GM23338 (cell line): Measurements from ENCODE around the gene SART3. TPM values are rescaled to one million over a fixed set of nuclear protein-coding genes. Genes with fewer than 3 reads are reported as not detected.

Source experiments
- ATAC-seq: fragments of 200-7000 bp; cut with Tn5 transposase; 3 replicates; pipeline ENCODE4 v1.9.1; 2020
- DNase-seq: peaks from one replicate; pipeline ENCODE4 v3.0.0-alpha.2; 2015; ENCODE audit warnings: low spot score
- H2AFZ ChIP-seq: fragments of 200-600 bp; sonication (generic); 2 replicates; pipeline ENCODE4 v1.8.0; 2016; ENCODE audit warnings: antibody characterized with exemption, mild to moderate bottlenecking, moderate library complexity
- H3F3A ChIP-seq: fragments of 200-600 bp; sonication (generic); replicated peaks from 2 replicates; pipeline ENCODE4 v1.8.0; 2017; ENCODE audit warnings: antibody characterized with exemption, mixed run types, low read depth
- H3K27ac ChIP-seq: fragments of 200-600 bp; sonication (generic); 2 replicates; pipeline ENCODE4 v1.6.1; 2016; ENCODE audit warnings: low read depth
- H3K27me3 ChIP-seq: fragments of 200-600 bp; sonication (generic); 2 replicates; pipeline ENCODE4 v1.8.0; 2016; ENCODE audit warnings: mild to moderate bottlenecking, mixed run types, moderate library complexity; ENCODE audit not compliant: insufficient read depth
- H3K36me3 ChIP-seq: fragments of 200-600 bp; sonication (generic); 2 replicates; pipeline ENCODE4 v1.8.0; 2016; ENCODE audit warnings: mild to moderate bottlenecking; ENCODE audit not compliant: insufficient read depth
- H3K4me1 ChIP-seq: fragments of 200-600 bp; sonication (generic); 2 replicates; pipeline ENCODE4 v1.8.0; 2016; ENCODE audit warnings: mild to moderate bottlenecking, moderate library complexity; ENCODE audit not compliant: insufficient read depth
- H3K4me2 ChIP-seq: fragments of 200-600 bp; sonication (generic); 2 replicates; pipeline ENCODE4 v1.7.1; 2017; ENCODE audit warnings: mixed run types
- H3K4me3 ChIP-seq: fragments of 200-600 bp; sonication (generic); 2 replicates; pipeline ENCODE4 v1.6.1; 2016; ENCODE audit warnings: mixed run types
- H3K79me2 ChIP-seq: fragments of 200-600 bp; sonication (generic); replicated peaks from 2 replicates; pipeline ENCODE4 v1.8.0; 2017; ENCODE audit warnings: mild to moderate bottlenecking; ENCODE audit not compliant: insufficient read depth
- H3K9me2 ChIP-seq: fragments of 200-600 bp; sonication (generic); 2 replicates; pipeline ENCODE4 v1.8.0; 2017; ENCODE audit not compliant: insufficient read depth
- H4K20me1 ChIP-seq: fragments of 200-600 bp; sonication (generic); replicated peaks from 2 replicates; pipeline ENCODE4 v1.8.0; 2017; ENCODE audit warnings: mild to moderate bottlenecking; ENCODE audit not compliant: insufficient read depth
- H3K27ac Mint-ChIP-seq: 2 replicates; pipeline ENCODE4 v1.8.0; 2020; ENCODE audit warnings: inconsistent platforms, mild to moderate bottlenecking, moderate library complexity, mixed read lengths
- H3K27me3 Mint-ChIP-seq: 3 replicates; pipeline ENCODE4 v1.8.0; 2022; ENCODE audit warnings: low read depth, mild to moderate bottlenecking, moderate library complexity, mixed read lengths, inconsistent platforms; ENCODE audit not compliant: insufficient read depth, poor library complexity
- H3K36me3 Mint-ChIP-seq: 3 replicates; pipeline ENCODE4 v1.8.0; 2021; ENCODE audit warnings: low read depth, mild to moderate bottlenecking, inconsistent platforms, moderate library complexity, mixed read lengths
- H3K4me1 Mint-ChIP-seq: 3 replicates; pipeline ENCODE4 v1.8.0; 2020; ENCODE audit warnings: mild to moderate bottlenecking, inconsistent platforms, mixed read lengths
- H3K4me3 Mint-ChIP-seq: 3 replicates; pipeline ENCODE4 v1.8.0; 2021; ENCODE audit warnings: moderate library complexity, mild to moderate bottlenecking, inconsistent platforms, mixed read lengths
- H3K9me3 Mint-ChIP-seq: 3 replicates; pipeline ENCODE4 v1.8.0; 2020; ENCODE audit warnings: moderate library complexity, mild to moderate bottlenecking, inconsistent platforms, mixed read lengths
- CREB1 ChIP-seq: fragments of 250-450 bp; sonication (Bioruptor Pico); IDR thresholded peaks from 2 replicates; pipeline ENCODE4 v1.5.0; 2020; ENCODE audit warnings: low read depth, mild to moderate bottlenecking, moderate library complexity
- CTCF ChIP-seq, 2 experiments: fragments of 200-600 bp in 1 of 2; sonication (generic) in 1 of 2; conservative IDR thresholded peaks; 2 replicates each; pipeline versions ENCODE4 v1.5.1 to v1.6.1; 2016 to 2017; ENCODE audit warnings: antibody characterized with exemption in 2 of 2, low read depth in 2 of 2, mild to moderate bottlenecking in 2 of 2, moderate library complexity in 1 of 2
- EZH2 ChIP-seq: fragments of 200-600 bp; sonication (generic); IDR thresholded peaks from one replicate; pipeline ENCODE4 v1.8.0; 2017; ENCODE audit warnings: antibody characterized with exemption, mild to moderate bottlenecking, low read depth; ENCODE audit not compliant: unreplicated experiment
- EZH2phosphoT487 ChIP-seq: fragments of 200-600 bp; sonication (generic); IDR thresholded peaks from one replicate; pipeline ENCODE4 v1.8.1; 2018; ENCODE audit warnings: antibody characterized with exemption; ENCODE audit not compliant: unreplicated experiment
- JUNB ChIP-seq: IDR thresholded peaks from one replicate; pipeline ENCODE4 v1.6.1; 2016; ENCODE audit warnings: antibody characterized with exemption; ENCODE audit not compliant: unreplicated experiment
- NANOG ChIP-seq: IDR thresholded peaks from 2 replicates; pipeline ENCODE4 v1.6.1; 2016; ENCODE audit warnings: antibody characterized with exemption, borderline replicate concordance
- POLR2AphosphoS5 ChIP-seq: IDR thresholded peaks from 2 replicates; pipeline ENCODE4 v1.6.1; 2016; ENCODE audit warnings: antibody characterized with exemption, low read depth
- STAT1 ChIP-seq: IDR thresholded peaks from one replicate; pipeline ENCODE4 v1.6.1; 2016; ENCODE audit warnings: antibody characterized with exemption; ENCODE audit not compliant: unreplicated experiment
- ZNF114 ChIP-seq: fragments of 250-450 bp; sonication (Bioruptor Pico); IDR thresholded peaks from 2 replicates; pipeline ENCODE4 v1.5.0; 2020; ENCODE audit warnings: mild to moderate bottlenecking, moderate library complexity
- ZNF331 ChIP-seq: fragments of 250-450 bp; sonication (Bioruptor Pico); IDR thresholded peaks from 2 replicates; pipeline ENCODE4 v1.5.0; 2020; ENCODE audit warnings: low read depth, mild to moderate bottlenecking, moderate library complexity
- ZNF462 ChIP-seq: fragments of 250-450 bp; sonication (Bioruptor Pico); IDR thresholded peaks from 2 replicates; pipeline ENCODE4 v1.5.0; 2020; ENCODE audit warnings: mild to moderate bottlenecking, moderate library complexity
- polyA plus RNA-seq: library from polyadenylated mRNA; unstranded; fragments of >200 nt; fragmentation: Nextera tagmentation; extraction: Ambion mirVana; gene quantifications from 2 replicates; pipeline ENCODE4 v1.2.1, GENCODE V29; 2016
- total RNA-seq: library from RNA; depleted of rRNA; stranded (reverse); fragments of >200 nt; shearing (Covaris generic); gene quantifications from 2 replicates; pipeline ENCODE4 v1.2.3, GENCODE V29; 2014
- TF ChIP-seq, protein P1 (sequence below): IDR thresholded peaks from 2 replicates; pipeline ENCODE4 v1.6.1; 2016; ENCODE audit warnings: antibody characterized with exemption
- TF ChIP-seq, protein P2 (sequence below): IDR thresholded peaks from one replicate; pipeline ENCODE4 v1.6.1; 2018; ENCODE audit warnings: antibody characterized with exemption; ENCODE audit not compliant: unreplicated experiment

The SART3 gene
- total and polyA plus RNA-seq, 2 experiments from 2014 or later, result 49.8 to 112 TPM

GRCh38 chr12:108527166-108527496 is 33.8 kb downstream of the SART3 start:
- no peak for DNase-seq
- Mint-ChIP-seq H3K27ac (peak overlapping the region; percentile 49), H3K9me3 (no peaks in the 10 kb centered on the region), H3K4me1 (no peaks in the 10 kb centered on the region), H3K36me3 (peaks cover 99% of the 10 kb centered on the region), H3K27me3 (peaks cover 2% of the 10 kb centered on the region), H3K4me3 (no peak overlapping the region)
- H3K36me3 ChIP-seq, result peaks cover 83% of the 10 kb centered on the region
- no peak overlapping the region for H3K4me3 ChIP-seq
- no peaks in the 10 kb centered on the region for H3F3A ChIP-seq
- TF ChIP-seq JUNB (no peak), ZNF462 (no peak), CREB1 (no peak), POLR2AphosphoS5 (no peak), CTCF (conservative IDR thresholded peaks at IDR 0.05; ENCODE audit: low read depth in 2 of 2) (no peak), ZNF114 (no peak), ZNF331 (CRISPR knock-in tag) (no peak), EZH2 (no peak), NANOG (no peak), EZH2phosphoT487 (no peak), STAT1 (no peak)
- TF ChIP-seq, protein P1, sequence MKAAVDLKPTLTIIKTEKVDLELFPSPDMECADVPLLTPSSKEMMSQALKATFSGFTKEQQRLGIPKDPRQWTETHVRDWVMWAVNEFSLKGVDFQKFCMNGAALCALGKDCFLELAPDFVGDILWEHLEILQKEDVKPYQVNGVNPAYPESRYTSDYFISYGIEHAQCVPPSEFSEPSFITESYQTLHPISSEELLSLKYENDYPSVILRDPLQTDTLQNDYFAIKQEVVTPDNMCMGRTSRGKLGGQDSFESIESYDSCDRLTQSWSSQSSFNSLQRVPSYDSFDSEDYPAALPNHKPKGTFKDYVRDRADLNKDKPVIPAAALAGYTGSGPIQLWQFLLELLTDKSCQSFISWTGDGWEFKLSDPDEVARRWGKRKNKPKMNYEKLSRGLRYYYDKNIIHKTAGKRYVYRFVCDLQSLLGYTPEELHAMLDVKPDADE, result no peak
- TF ChIP-seq, protein P2, sequence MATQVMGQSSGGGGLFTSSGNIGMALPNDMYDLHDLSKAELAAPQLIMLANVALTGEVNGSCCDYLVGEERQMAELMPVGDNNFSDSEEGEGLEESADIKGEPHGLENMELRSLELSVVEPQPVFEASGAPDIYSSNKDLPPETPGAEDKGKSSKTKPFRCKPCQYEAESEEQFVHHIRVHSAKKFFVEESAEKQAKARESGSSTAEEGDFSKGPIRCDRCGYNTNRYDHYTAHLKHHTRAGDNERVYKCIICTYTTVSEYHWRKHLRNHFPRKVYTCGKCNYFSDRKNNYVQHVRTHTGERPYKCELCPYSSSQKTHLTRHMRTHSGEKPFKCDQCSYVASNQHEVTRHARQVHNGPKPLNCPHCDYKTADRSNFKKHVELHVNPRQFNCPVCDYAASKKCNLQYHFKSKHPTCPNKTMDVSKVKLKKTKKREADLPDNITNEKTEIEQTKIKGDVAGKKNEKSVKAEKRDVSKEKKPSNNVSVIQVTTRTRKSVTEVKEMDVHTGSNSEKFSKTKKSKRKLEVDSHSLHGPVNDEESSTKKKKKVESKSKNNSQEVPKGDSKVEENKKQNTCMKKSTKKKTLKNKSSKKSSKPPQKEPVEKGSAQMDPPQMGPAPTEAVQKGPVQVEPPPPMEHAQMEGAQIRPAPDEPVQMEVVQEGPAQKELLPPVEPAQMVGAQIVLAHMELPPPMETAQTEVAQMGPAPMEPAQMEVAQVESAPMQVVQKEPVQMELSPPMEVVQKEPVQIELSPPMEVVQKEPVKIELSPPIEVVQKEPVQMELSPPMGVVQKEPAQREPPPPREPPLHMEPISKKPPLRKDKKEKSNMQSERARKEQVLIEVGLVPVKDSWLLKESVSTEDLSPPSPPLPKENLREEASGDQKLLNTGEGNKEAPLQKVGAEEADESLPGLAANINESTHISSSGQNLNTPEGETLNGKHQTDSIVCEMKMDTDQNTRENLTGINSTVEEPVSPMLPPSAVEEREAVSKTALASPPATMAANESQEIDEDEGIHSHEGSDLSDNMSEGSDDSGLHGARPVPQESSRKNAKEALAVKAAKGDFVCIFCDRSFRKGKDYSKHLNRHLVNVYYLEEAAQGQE, result no peak
- H4K20me1 ChIP-seq, result peaks cover 16% of the 10 kb centered on the region
- H3K4me1 ChIP-seq, result no peaks in the 10 kb centered on the region
- no peaks in the 10 kb centered on the region for H3K27me3 ChIP-seq
- H2AFZ ChIP-seq, result no peak overlapping the region
- no peaks in the 10 kb centered on the region for H3K9me2 ChIP-seq
- H3K27ac ChIP-seq, result no peak overlapping the region
- ATAC-seq, result no peak
- H3K79me2 ChIP-seq, result no peaks in the 10 kb centered on the region; the same call in 1 of the 2 replicates
- no peak overlapping the region for H3K4me2 ChIP-seq
